Neural cell (in vitro differentiated cells): ENCODE measurements around the gene LPAR1. TPM values are rescaled to one million over a fixed set of nuclear protein-coding genes. Genes with fewer than 3 reads are reported as not detected.

Experiments used
- H2AFZ ChIP-seq: fragments of 200-600, 300-800 bp; sonication (generic), shearing (Covaris generic); 2 replicates; pipeline ENCODE4 v1.6.0; 2014; ENCODE audit warnings: low read depth, mild to moderate bottlenecking, antibody characterized with exemption, low read length, moderate library complexity
- H3F3A ChIP-seq: fragments of 200-600 bp; shearing (Covaris generic); 2 replicates; pipeline ENCODE4 v1.6.1; 2016; ENCODE audit warnings: mild to moderate bottlenecking, moderate library complexity, mixed read lengths, antibody characterized with exemption, low read length; ENCODE audit not compliant: insufficient read depth, poor library complexity, severe bottlenecking
- H3K27ac ChIP-seq: fragments of 200-600, 300-800 bp; sonication (generic), shearing (Covaris generic); 2 replicates; pipeline ENCODE4 v1.5.1; 2014; ENCODE audit warnings: mild to moderate bottlenecking, low read length, moderate library complexity
- H3K27me3 ChIP-seq: fragments of 300-800, 200-600 bp; sonication (generic), shearing (Covaris generic); 2 replicates; pipeline ENCODE4 v1.6.0; 2014; ENCODE audit warnings: mild to moderate bottlenecking, low read depth, low read length, moderate library complexity; ENCODE audit not compliant: insufficient read depth
- H3K36me3 ChIP-seq: fragments of 300-800, 200-600 bp; sonication (generic), shearing (Covaris generic); 2 replicates; pipeline ENCODE4 v1.5.1; 2014; ENCODE audit warnings: mild to moderate bottlenecking, antibody characterized with exemption, low read length, moderate library complexity; ENCODE audit not compliant: insufficient read depth
- H3K4me2 ChIP-seq: fragments of 300-800, 200-600 bp; sonication (generic), shearing (Covaris generic); 2 replicates; pipeline ENCODE4 v1.6.0; 2014; ENCODE audit warnings: mild to moderate bottlenecking, low read length
- H3K4me3 ChIP-seq: fragments of 300-800, 200-600 bp; sonication (generic), shearing (Covaris generic); 2 replicates; pipeline ENCODE4 v1.5.1; 2014; ENCODE audit warnings: mild to moderate bottlenecking, low read length, moderate library complexity
- H3K79me2 ChIP-seq: fragments of 200-600 bp; shearing (Covaris generic); replicated peaks from 2 replicates; pipeline ENCODE4 v1.6.0; 2014; ENCODE audit warnings: mild to moderate bottlenecking, low read length, moderate library complexity; ENCODE audit not compliant: insufficient read depth
- H3K9ac ChIP-seq: fragments of 300-800, 200-600 bp; sonication (generic), shearing (Covaris generic); 2 replicates; pipeline ENCODE4 v1.6.1; 2016; ENCODE audit warnings: mild to moderate bottlenecking, low read length, mixed read lengths
- H3K9me2 ChIP-seq: fragments of 200-600 bp; shearing (Covaris generic); 2 replicates; pipeline ENCODE4 v1.6.1; 2016; ENCODE audit warnings: mild to moderate bottlenecking, low read length, mixed read lengths; ENCODE audit not compliant: insufficient read depth
- H3K9me3 ChIP-seq: fragments of 200-600, 300-800 bp; sonication (generic), shearing (Covaris generic); 2 replicates; pipeline ENCODE4 v1.6.1; 2016; ENCODE audit warnings: mild to moderate bottlenecking, mixed run types, low read length, moderate library complexity, mixed read lengths
- H4K20me1 ChIP-seq: fragments of 200-600 bp; shearing (Covaris generic); 2 replicates; pipeline ENCODE4 v1.6.1; 2016; ENCODE audit warnings: mild to moderate bottlenecking, mixed run types; ENCODE audit not compliant: insufficient read depth
- CTCF ChIP-seq: fragments of 450-650 bp; IDR thresholded peaks from 2 replicates; pipeline ENCODE4 v1.5.1; 2014; ENCODE audit warnings: antibody characterized with exemption, mild to moderate bottlenecking, moderate library complexity; ENCODE audit not compliant: poor library complexity, severe bottlenecking
- EP300 ChIP-seq: fragments of 450-650 bp; conservative IDR thresholded peaks from 2 replicates; pipeline ENCODE4 v1.6.1; 2014; ENCODE audit warnings: antibody characterized with exemption, mild to moderate bottlenecking, moderate library complexity; ENCODE audit not compliant: poor library complexity, severe bottlenecking
- EZH2 ChIP-seq: fragments of 200-600, 300-800 bp; shearing (Covaris generic), sonication (generic); IDR thresholded peaks from 2 replicates; pipeline ENCODE4 v1.6.1; 2014; ENCODE audit warnings: antibody characterized with exemption, low read length, borderline replicate concordance, mild to moderate bottlenecking; ENCODE audit not compliant: insufficient read depth, poor library complexity, severe bottlenecking
- MXI1 ChIP-seq: fragments of 450-650 bp; conservative IDR thresholded peaks from 2 replicates; pipeline ENCODE4 v1.6.1; 2014; ENCODE audit warnings: antibody characterized with exemption, mild to moderate bottlenecking; ENCODE audit not compliant: poor library complexity, severe bottlenecking
- POLR2AphosphoS5 ChIP-seq: IDR thresholded peaks from 2 replicates; pipeline ENCODE4 v1.6.1; 2012
- RAD21 ChIP-seq: fragments of 450-650 bp; conservative IDR thresholded peaks from 2 replicates; pipeline ENCODE4 v1.6.1; 2014; ENCODE audit warnings: antibody characterized with exemption, mild to moderate bottlenecking, moderate library complexity
- REST ChIP-seq: IDR thresholded peaks from 2 replicates; pipeline ENCODE4 v1.6.1; 2012; ENCODE audit warnings: borderline replicate concordance
- SMC3 ChIP-seq: fragments of 450-650 bp; conservative IDR thresholded peaks from 2 replicates; pipeline ENCODE4 v1.6.1; 2014; ENCODE audit warnings: antibody characterized with exemption, mild to moderate bottlenecking, moderate library complexity; ENCODE audit not compliant: poor library complexity
- TAF1 ChIP-seq: IDR thresholded peaks from 2 replicates; pipeline ENCODE4 v1.6.1; 2012; ENCODE audit warnings: low read depth
- polyA plus RNA-seq: library from polyadenylated mRNA; depleted of rRNA; stranded (reverse); fragments of >200 nt; gene quantifications from 2 replicates; pipeline ENCODE4 v1.2.3, GENCODE V29; 2014

The LPAR1 gene
- polyA plus RNA-seq, 1 donor from 2014 or later, result 0.54 TPM

- H3K27ac ChIP-seq, result no peak overlapping the region
- no peaks in the 10 kb centered on the region for H3K9me3 ChIP-seq
- H3K36me3 ChIP-seq, result no peaks in the 10 kb centered on the region
- no peak for TF ChIP-seq RAD21
- no peak for TF ChIP-seq CTCF
- TF ChIP-seq MXI1, result no peak
- TF ChIP-seq REST, result no peak
- no peak for TF ChIP-seq EZH2
- TF ChIP-seq POLR2AphosphoS5, result no peak
- TF ChIP-seq SMC3, result no peak
- TF ChIP-seq TAF1, result no peak
- no peak for TF ChIP-seq EP300
- no peaks in the 10 kb centered on the region for H3K79me2 ChIP-seq
- H2AFZ ChIP-seq, result no peak overlapping the region
- H4K20me1 ChIP-seq, result no peaks in the 10 kb centered on the region
- no peaks in the 10 kb centered on the region for H3K9me2 ChIP-seq
- H3K4me2 ChIP-seq, result no peak overlapping the region
- H3F3A ChIP-seq, result no peaks in the 10 kb centered on the region
- H3K4me3 ChIP-seq, result no peak overlapping the region
- no peaks in the 10 kb centered on the region for H3K27me3 ChIP-seq
- H3K9ac ChIP-seq, result no peak overlapping the region
These were observed 62.3 kb downstream of the LPAR1 start for GRCh38 chr9:110975969-110976368.

- H3F3A ChIP-seq, result no peaks in the 10 kb centered on the region
- H3K79me2 ChIP-seq, result no peaks in the 10 kb centered on the region
- H3K36me3 ChIP-seq, result no peaks in the 10 kb centered on the region
- no peak overlapping the region for H3K9ac ChIP-seq
- no peaks in the 10 kb centered on the region for H3K27me3 ChIP-seq
- TF ChIP-seq TAF1 (no peak), EP300 (no peak), CTCF (no peak), REST (no peak), SMC3 (no peak), MXI1 (no peak), RAD21 (no peak)
- no peaks in the 10 kb centered on the region for H3K9me2 ChIP-seq
- no peak overlapping the region for H3K4me3 ChIP-seq
- no peak overlapping the region for H2AFZ ChIP-seq
- no peaks in the 10 kb centered on the region for H4K20me1 ChIP-seq
- H3K9me3 ChIP-seq, result no peaks in the 10 kb centered on the region
- no peak overlapping the region for H3K4me2 ChIP-seq
- H3K27ac ChIP-seq, result no peak overlapping the region
These were observed 63.0 kb downstream of the LPAR1 start for GRCh38 chr9:110975278-110975677.
